Neural cell (in vitro differentiated cells): Measurements from ENCODE around the gene DPP3. TPM values are rescaled to one million over a fixed set of nuclear protein-coding genes. Genes with fewer than 3 reads are reported as not detected.
"Not testable (repeated sequence)": the region's sequence is repeated elsewhere in the genome, so short reads cannot be mapped to it uniquely, and the experiment has no call there.

ENCODE experiments used
- H2AFZ ChIP-seq: fragments of 200-600, 300-800 bp; sonication (generic), shearing (Covaris generic); 2 replicates; pipeline ENCODE4 v1.6.0; 2014; ENCODE audit warnings: low read depth, mild to moderate bottlenecking, antibody characterized with exemption, low read length, moderate library complexity
- H3F3A ChIP-seq: fragments of 200-600 bp; shearing (Covaris generic); 2 replicates; pipeline ENCODE4 v1.6.1; 2016; ENCODE audit warnings: mild to moderate bottlenecking, moderate library complexity, mixed read lengths, antibody characterized with exemption, low read length; ENCODE audit not compliant: insufficient read depth, poor library complexity, severe bottlenecking
- H3K27ac ChIP-seq: fragments of 200-600, 300-800 bp; sonication (generic), shearing (Covaris generic); 2 replicates; pipeline ENCODE4 v1.5.1; 2014; ENCODE audit warnings: mild to moderate bottlenecking, low read length, moderate library complexity
- H3K27me3 ChIP-seq: fragments of 300-800, 200-600 bp; sonication (generic), shearing (Covaris generic); 2 replicates; pipeline ENCODE4 v1.6.0; 2014; ENCODE audit warnings: mild to moderate bottlenecking, low read depth, low read length, moderate library complexity; ENCODE audit not compliant: insufficient read depth
- H3K36me3 ChIP-seq: fragments of 300-800, 200-600 bp; sonication (generic), shearing (Covaris generic); 2 replicates; pipeline ENCODE4 v1.5.1; 2014; ENCODE audit warnings: mild to moderate bottlenecking, antibody characterized with exemption, low read length, moderate library complexity; ENCODE audit not compliant: insufficient read depth
- H3K4me2 ChIP-seq: fragments of 300-800, 200-600 bp; sonication (generic), shearing (Covaris generic); 2 replicates; pipeline ENCODE4 v1.6.0; 2014; ENCODE audit warnings: mild to moderate bottlenecking, low read length
- H3K4me3 ChIP-seq: fragments of 300-800, 200-600 bp; sonication (generic), shearing (Covaris generic); 2 replicates; pipeline ENCODE4 v1.5.1; 2014; ENCODE audit warnings: mild to moderate bottlenecking, low read length, moderate library complexity
- H3K79me2 ChIP-seq: fragments of 200-600 bp; shearing (Covaris generic); replicated peaks from 2 replicates; pipeline ENCODE4 v1.6.0; 2014; ENCODE audit warnings: mild to moderate bottlenecking, low read length, moderate library complexity; ENCODE audit not compliant: insufficient read depth
- H3K9ac ChIP-seq: fragments of 300-800, 200-600 bp; sonication (generic), shearing (Covaris generic); 2 replicates; pipeline ENCODE4 v1.6.1; 2016; ENCODE audit warnings: mild to moderate bottlenecking, low read length, mixed read lengths
- H3K9me2 ChIP-seq: fragments of 200-600 bp; shearing (Covaris generic); 2 replicates; pipeline ENCODE4 v1.6.1; 2016; ENCODE audit warnings: mild to moderate bottlenecking, low read length, mixed read lengths; ENCODE audit not compliant: insufficient read depth
- H3K9me3 ChIP-seq: fragments of 200-600, 300-800 bp; sonication (generic), shearing (Covaris generic); 2 replicates; pipeline ENCODE4 v1.6.1; 2016; ENCODE audit warnings: mild to moderate bottlenecking, mixed run types, low read length, moderate library complexity, mixed read lengths
- H4K20me1 ChIP-seq: fragments of 200-600 bp; shearing (Covaris generic); 2 replicates; pipeline ENCODE4 v1.6.1; 2016; ENCODE audit warnings: mild to moderate bottlenecking, mixed run types; ENCODE audit not compliant: insufficient read depth
- EP300 ChIP-seq: fragments of 450-650 bp; conservative IDR thresholded peaks from 2 replicates; pipeline ENCODE4 v1.6.1; 2014; ENCODE audit warnings: antibody characterized with exemption, mild to moderate bottlenecking, moderate library complexity; ENCODE audit not compliant: poor library complexity, severe bottlenecking
- EZH2 ChIP-seq: fragments of 200-600, 300-800 bp; shearing (Covaris generic), sonication (generic); IDR thresholded peaks from 2 replicates; pipeline ENCODE4 v1.6.1; 2014; ENCODE audit warnings: antibody characterized with exemption, low read length, borderline replicate concordance, mild to moderate bottlenecking; ENCODE audit not compliant: insufficient read depth, poor library complexity, severe bottlenecking
- MXI1 ChIP-seq: fragments of 450-650 bp; conservative IDR thresholded peaks from 2 replicates; pipeline ENCODE4 v1.6.1; 2014; ENCODE audit warnings: antibody characterized with exemption, mild to moderate bottlenecking; ENCODE audit not compliant: poor library complexity, severe bottlenecking
- POLR2AphosphoS5 ChIP-seq: IDR thresholded peaks from 2 replicates; pipeline ENCODE4 v1.6.1; 2012
- RAD21 ChIP-seq: fragments of 450-650 bp; conservative IDR thresholded peaks from 2 replicates; pipeline ENCODE4 v1.6.1; 2014; ENCODE audit warnings: antibody characterized with exemption, mild to moderate bottlenecking, moderate library complexity
- SMC3 ChIP-seq: fragments of 450-650 bp; conservative IDR thresholded peaks from 2 replicates; pipeline ENCODE4 v1.6.1; 2014; ENCODE audit warnings: antibody characterized with exemption, mild to moderate bottlenecking, moderate library complexity; ENCODE audit not compliant: poor library complexity
- TAF1 ChIP-seq: IDR thresholded peaks from 2 replicates; pipeline ENCODE4 v1.6.1; 2012; ENCODE audit warnings: low read depth
- polyA plus RNA-seq: library from polyadenylated mRNA; depleted of rRNA; stranded (reverse); fragments of >200 nt; gene quantifications from 2 replicates; pipeline ENCODE4 v1.2.3, GENCODE V29; 2014
- TF ChIP-seq, protein P1 (sequence below): IDR thresholded peaks from 2 replicates; pipeline ENCODE4 v1.6.1; 2012; ENCODE audit warnings: borderline replicate concordance
- TF ChIP-seq, protein P2 (sequence below): fragments of 450-650 bp; IDR thresholded peaks from 2 replicates; pipeline ENCODE4 v1.5.1; 2014; ENCODE audit warnings: antibody characterized with exemption, mild to moderate bottlenecking, moderate library complexity; ENCODE audit not compliant: poor library complexity, severe bottlenecking

The DPP3 gene
- polyA plus RNA-seq, 1 donor from 2014 or later = 71.7 TPM

DNA sequence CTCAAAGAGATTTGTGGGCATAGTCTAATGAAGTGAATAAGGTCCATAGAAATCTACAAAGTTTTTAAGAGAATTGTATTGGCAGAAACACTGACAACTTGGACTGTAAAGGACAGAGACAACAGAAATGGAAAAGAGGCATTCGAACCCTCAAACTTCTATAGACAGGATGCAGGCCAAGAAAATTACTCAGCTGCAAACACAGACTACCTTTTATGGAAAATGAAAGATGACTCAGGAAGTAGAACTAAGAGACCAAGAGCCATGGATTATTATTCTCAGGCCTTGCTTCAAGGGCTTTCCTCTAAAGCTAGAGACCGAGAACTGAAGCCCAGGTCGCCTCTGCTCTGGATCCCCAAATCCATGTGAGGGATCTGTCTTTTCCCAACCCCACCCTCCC is 17.3 kb upstream of the DPP3 start:
- Histone ChIP-seq H3K27ac (no peak overlapping the region), H2AFZ (no peak overlapping the region), H3K79me2 (no peaks in the 10 kb centered on the region), H3K4me2 (no peak overlapping the region), H3K36me3 (no peaks in the 10 kb centered on the region), H3K9me3 (no peaks in the 10 kb centered on the region), H3K9ac (no peak overlapping the region), H3K9me2 (no peaks in the 10 kb centered on the region), H3K4me3 (no peak overlapping the region), H4K20me1 (no peaks in the 10 kb centered on the region), H3F3A (no peaks in the 10 kb centered on the region), H3K27me3 (no peaks in the 10 kb centered on the region)
- TF ChIP-seq EP300 (no peak), EZH2 (no peak), TAF1 (no peak), POLR2AphosphoS5 (no peak), MXI1 (no peak), RAD21 (no peak), SMC3 (no peak)
- TF ChIP-seq, protein P1, sequence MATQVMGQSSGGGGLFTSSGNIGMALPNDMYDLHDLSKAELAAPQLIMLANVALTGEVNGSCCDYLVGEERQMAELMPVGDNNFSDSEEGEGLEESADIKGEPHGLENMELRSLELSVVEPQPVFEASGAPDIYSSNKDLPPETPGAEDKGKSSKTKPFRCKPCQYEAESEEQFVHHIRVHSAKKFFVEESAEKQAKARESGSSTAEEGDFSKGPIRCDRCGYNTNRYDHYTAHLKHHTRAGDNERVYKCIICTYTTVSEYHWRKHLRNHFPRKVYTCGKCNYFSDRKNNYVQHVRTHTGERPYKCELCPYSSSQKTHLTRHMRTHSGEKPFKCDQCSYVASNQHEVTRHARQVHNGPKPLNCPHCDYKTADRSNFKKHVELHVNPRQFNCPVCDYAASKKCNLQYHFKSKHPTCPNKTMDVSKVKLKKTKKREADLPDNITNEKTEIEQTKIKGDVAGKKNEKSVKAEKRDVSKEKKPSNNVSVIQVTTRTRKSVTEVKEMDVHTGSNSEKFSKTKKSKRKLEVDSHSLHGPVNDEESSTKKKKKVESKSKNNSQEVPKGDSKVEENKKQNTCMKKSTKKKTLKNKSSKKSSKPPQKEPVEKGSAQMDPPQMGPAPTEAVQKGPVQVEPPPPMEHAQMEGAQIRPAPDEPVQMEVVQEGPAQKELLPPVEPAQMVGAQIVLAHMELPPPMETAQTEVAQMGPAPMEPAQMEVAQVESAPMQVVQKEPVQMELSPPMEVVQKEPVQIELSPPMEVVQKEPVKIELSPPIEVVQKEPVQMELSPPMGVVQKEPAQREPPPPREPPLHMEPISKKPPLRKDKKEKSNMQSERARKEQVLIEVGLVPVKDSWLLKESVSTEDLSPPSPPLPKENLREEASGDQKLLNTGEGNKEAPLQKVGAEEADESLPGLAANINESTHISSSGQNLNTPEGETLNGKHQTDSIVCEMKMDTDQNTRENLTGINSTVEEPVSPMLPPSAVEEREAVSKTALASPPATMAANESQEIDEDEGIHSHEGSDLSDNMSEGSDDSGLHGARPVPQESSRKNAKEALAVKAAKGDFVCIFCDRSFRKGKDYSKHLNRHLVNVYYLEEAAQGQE = no peak
- TF ChIP-seq, protein P2, sequence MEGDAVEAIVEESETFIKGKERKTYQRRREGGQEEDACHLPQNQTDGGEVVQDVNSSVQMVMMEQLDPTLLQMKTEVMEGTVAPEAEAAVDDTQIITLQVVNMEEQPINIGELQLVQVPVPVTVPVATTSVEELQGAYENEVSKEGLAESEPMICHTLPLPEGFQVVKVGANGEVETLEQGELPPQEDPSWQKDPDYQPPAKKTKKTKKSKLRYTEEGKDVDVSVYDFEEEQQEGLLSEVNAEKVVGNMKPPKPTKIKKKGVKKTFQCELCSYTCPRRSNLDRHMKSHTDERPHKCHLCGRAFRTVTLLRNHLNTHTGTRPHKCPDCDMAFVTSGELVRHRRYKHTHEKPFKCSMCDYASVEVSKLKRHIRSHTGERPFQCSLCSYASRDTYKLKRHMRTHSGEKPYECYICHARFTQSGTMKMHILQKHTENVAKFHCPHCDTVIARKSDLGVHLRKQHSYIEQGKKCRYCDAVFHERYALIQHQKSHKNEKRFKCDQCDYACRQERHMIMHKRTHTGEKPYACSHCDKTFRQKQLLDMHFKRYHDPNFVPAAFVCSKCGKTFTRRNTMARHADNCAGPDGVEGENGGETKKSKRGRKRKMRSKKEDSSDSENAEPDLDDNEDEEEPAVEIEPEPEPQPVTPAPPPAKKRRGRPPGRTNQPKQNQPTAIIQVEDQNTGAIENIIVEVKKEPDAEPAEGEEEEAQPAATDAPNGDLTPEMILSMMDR = no peak

DNA sequence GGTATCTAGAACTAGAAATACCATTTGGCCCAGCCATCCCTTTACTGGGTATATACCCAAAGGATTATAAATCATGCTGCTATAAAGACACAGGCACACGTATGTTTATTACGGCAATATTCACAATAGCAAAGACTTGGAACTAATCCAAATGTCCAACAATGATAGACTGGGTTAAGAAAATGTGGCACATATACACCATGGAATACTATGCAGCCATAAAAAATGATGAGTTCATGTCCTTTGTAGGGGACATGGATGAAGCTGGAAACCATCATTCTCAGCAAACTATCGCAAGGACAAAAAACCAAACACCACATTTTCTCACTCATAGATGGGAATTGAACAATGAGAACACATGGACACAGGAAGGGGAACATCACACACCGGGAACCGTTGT is 16.1 kb upstream of the DPP3 start:
- not testable (repeated sequence) for H3K9me2 ChIP-seq, H3F3A ChIP-seq, H3K9ac ChIP-seq, H4K20me1 ChIP-seq, H3K36me3 ChIP-seq, H3K27me3 ChIP-seq, H3K79me2 ChIP-seq, H3K9me3 ChIP-seq, H3K4me3 ChIP-seq, H2AFZ ChIP-seq, H3K27ac ChIP-seq, H3K4me2 ChIP-seq

DNA sequence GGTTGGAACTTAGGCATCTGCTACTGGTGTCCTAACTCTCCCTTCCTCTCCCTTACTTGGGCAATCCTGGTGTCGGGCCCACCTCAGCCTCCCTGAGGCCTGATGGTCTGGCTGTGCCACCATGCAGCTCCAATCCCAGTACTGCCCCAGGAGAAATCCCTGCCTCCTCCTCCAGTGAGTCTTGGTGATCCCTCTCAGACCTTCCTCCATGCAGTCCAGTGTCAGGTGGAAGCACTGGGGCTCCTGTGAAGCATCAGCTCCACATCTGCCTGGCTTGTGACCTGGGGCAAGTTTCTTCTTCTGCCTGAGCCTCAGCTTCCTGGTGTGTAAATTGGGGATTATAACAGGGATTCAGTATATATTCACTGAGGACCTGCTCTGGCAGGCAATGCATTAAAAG is 15.3 kb upstream of the DPP3 start:
- no peak overlapping the region for H3K9ac ChIP-seq
- no peak overlapping the region for H3K4me2 ChIP-seq
- H3K9me2 ChIP-seq = no peaks in the 10 kb centered on the region
- H3K36me3 ChIP-seq = no peaks in the 10 kb centered on the region
- no peaks in the 10 kb centered on the region for H4K20me1 ChIP-seq
- H3K9me3 ChIP-seq = no peaks in the 10 kb centered on the region
- TF ChIP-seq EP300 (no peak), MXI1 (no peak), POLR2AphosphoS5 (no peak), TAF1 (no peak), EZH2 (no peak), SMC3 (no peak), RAD21 (no peak)
- TF ChIP-seq, protein P1 = no peak
- TF ChIP-seq, protein P2 = no peak
- no peak overlapping the region for H3K4me3 ChIP-seq
- H3F3A ChIP-seq = no peaks in the 10 kb centered on the region
- H3K27me3 ChIP-seq = no peaks in the 10 kb centered on the region
- H2AFZ ChIP-seq = no peak overlapping the region
- H3K79me2 ChIP-seq = no peaks in the 10 kb centered on the region
- no peak overlapping the region for H3K27ac ChIP-seq
